ENCODE results near the gene FAXC.

DNA sequence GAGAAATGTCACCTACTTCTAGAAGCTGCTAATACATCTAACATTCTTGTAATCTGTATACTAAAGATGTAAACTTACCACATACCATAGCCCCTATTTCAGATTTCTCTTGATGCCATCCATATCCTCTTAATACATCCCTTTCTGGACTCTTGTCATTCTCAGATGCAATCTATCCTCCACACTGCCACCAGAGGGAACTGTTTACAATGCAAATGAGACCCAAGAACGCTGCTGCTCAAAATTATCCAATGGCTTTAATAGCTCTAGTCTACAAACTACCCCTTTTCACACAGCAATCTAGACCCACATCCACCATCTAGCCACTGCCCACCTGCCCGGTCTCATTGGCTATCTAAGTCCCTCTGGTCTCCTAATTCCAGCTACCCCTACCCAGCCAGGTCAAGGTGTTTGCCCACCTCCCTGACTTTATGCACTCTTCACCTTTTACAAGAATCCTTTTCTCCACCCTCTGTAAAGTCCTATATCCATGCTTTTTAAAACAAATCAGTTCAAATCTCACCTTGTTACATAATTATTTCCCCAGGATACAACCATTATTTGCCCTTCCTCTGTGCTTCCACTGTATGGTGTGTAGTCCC is 14.8 kb downstream of the FAXC start:
- TF ChIP-seq, protein P1, sequence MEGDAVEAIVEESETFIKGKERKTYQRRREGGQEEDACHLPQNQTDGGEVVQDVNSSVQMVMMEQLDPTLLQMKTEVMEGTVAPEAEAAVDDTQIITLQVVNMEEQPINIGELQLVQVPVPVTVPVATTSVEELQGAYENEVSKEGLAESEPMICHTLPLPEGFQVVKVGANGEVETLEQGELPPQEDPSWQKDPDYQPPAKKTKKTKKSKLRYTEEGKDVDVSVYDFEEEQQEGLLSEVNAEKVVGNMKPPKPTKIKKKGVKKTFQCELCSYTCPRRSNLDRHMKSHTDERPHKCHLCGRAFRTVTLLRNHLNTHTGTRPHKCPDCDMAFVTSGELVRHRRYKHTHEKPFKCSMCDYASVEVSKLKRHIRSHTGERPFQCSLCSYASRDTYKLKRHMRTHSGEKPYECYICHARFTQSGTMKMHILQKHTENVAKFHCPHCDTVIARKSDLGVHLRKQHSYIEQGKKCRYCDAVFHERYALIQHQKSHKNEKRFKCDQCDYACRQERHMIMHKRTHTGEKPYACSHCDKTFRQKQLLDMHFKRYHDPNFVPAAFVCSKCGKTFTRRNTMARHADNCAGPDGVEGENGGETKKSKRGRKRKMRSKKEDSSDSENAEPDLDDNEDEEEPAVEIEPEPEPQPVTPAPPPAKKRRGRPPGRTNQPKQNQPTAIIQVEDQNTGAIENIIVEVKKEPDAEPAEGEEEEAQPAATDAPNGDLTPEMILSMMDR (IDR thresholded peaks at IDR 0.05): peak in 4 of 6 experiments; percentile 16 to 47 (median 42)
- no peak for TF ChIP-seq POLR2A (IDR thresholded peaks at IDR 0.05)
